T-helper 2 cell treated with Interferon-gamma antibody and Interleukin-4, amounts not matched to agents 5 μg/mL and 100 μg/mL, for 36 hours (primary cell): ENCODE data around the gene RLBP1.
A peak's percentile ranks its signal among the peaks of the same experiment; 100 is the strongest.

ENCODE experiments used
- DNase-seq: peaks from one replicate; pipeline ENCODE4 v3.0.0; 2021; ENCODE audit warnings: low spot score
- H3K27ac Mint-ChIP-seq: one replicate; pipeline ENCODE4 v1.8.0; 2021; ENCODE audit warnings: mild to moderate bottlenecking, mixed read lengths
- H3K27me3 Mint-ChIP-seq: one replicate; pipeline ENCODE4 v1.8.0; 2021; ENCODE audit warnings: low read depth, mixed read lengths
- H3K36me3 Mint-ChIP-seq: one replicate; pipeline ENCODE4 v1.8.0; 2021; ENCODE audit warnings: low read depth, mixed read lengths
- H3K4me1 Mint-ChIP-seq: one replicate; pipeline ENCODE4 v1.8.0; 2021; ENCODE audit warnings: low read depth, mixed read lengths
- H3K4me3 Mint-ChIP-seq: one replicate; pipeline ENCODE4 v1.8.0; 2022; ENCODE audit warnings: mild to moderate bottlenecking, moderate library complexity, mixed read lengths
- H3K9me3 Mint-ChIP-seq: one replicate; pipeline ENCODE4 v1.8.0; 2021; ENCODE audit warnings: mixed read lengths

RLBP1 gene

GRCh38 chr15:89198196-89198595 lies 23.2 kb downstream of the RLBP1 start:
- Mint-ChIP-seq H3K27me3 (no peaks in the 10 kb centered on the region), H3K9me3 (no peaks in the 10 kb centered on the region), H3K36me3 (peaks cover 39% of the 10 kb centered on the region), H3K4me1 (peaks cover 10% of the 10 kb centered on the region), H3K27ac (no peak overlapping the region), H3K4me3 (no peak overlapping the region)
- DNase-seq, result no peak

GRCh38 chr15:89197503-89197971 lies 23.8 kb downstream of the RLBP1 start:
- Mint-ChIP-seq H3K4me3 (no peak overlapping the region), H3K4me1 (peaks cover 16% of the 10 kb centered on the region), H3K36me3 (peaks cover 44% of the 10 kb centered on the region), H3K27me3 (no peaks in the 10 kb centered on the region), H3K27ac (peak overlapping the region; percentile 66), H3K9me3 (no peaks in the 10 kb centered on the region)
- peak; percentile 32 for DNase-seq

- Mint-ChIP-seq H3K27ac (peak overlapping the region; percentile 66), H3K9me3 (no peaks in the 10 kb centered on the region), H3K4me1 (peaks cover 22% of the 10 kb centered on the region), H3K27me3 (no peaks in the 10 kb centered on the region), H3K36me3 (peaks cover 46% of the 10 kb centered on the region), H3K4me3 (no peak overlapping the region)
- peak; percentile 48 for DNase-seq
Measured at GRCh38 chr15:89196994-89197393, 24.4 kb downstream of the RLBP1 start.

- Mint-ChIP-seq H3K4me1 (peaks cover 24% of the 10 kb centered on the region), H3K4me3 (no peak overlapping the region), H3K27ac (no peak overlapping the region), H3K36me3 (peaks cover 45% of the 10 kb centered on the region), H3K9me3 (no peaks in the 10 kb centered on the region), H3K27me3 (no peaks in the 10 kb centered on the region)
- DNase-seq, result no peak
Measured at GRCh38 chr15:89196241-89196640, 25.1 kb downstream of the RLBP1 start.

GRCh38 chr15:89195836-89196235 lies 25.5 kb downstream of the RLBP1 start:
- no peak overlapping the region for H3K4me3 Mint-ChIP-seq
- peaks cover 24% of the 10 kb centered on the region for H3K4me1 Mint-ChIP-seq
- peaks cover 47% of the 10 kb centered on the region for H3K36me3 Mint-ChIP-seq
- H3K27me3 Mint-ChIP-seq, result no peaks in the 10 kb centered on the region
- H3K27ac Mint-ChIP-seq, result no peak overlapping the region
- DNase-seq, result no peak
- H3K9me3 Mint-ChIP-seq, result no peaks in the 10 kb centered on the region

GRCh38 chr15:89194608-89195007 lies 26.8 kb downstream of the RLBP1 start:
- peaks cover 48% of the 10 kb centered on the region for H3K36me3 Mint-ChIP-seq

GRCh38 chr15:89192766-89193165 lies 28.6 kb downstream of the RLBP1 start:
- Mint-ChIP-seq H3K36me3 (peaks cover 55% of the 10 kb centered on the region), H3K27me3 (no peaks in the 10 kb centered on the region), H3K4me3 (no peak overlapping the region), H3K27ac (no peak overlapping the region), H3K9me3 (no peaks in the 10 kb centered on the region), H3K4me1 (peaks cover 24% of the 10 kb centered on the region)
- no peak for DNase-seq

More at GRCh38 chr15:89194608-89195007, 26.8 kb downstream of the RLBP1 start:
- Mint-ChIP-seq H3K27me3 (no peaks in the 10 kb centered on the region), H3K9me3 (no peaks in the 10 kb centered on the region), H3K27ac (no peak overlapping the region), H3K4me1 (peaks cover 26% of the 10 kb centered on the region), H3K4me3 (no peak overlapping the region)
- DNase-seq, result no peak

- Mint-ChIP-seq H3K4me3 (no peak overlapping the region), H3K27me3 (no peaks in the 10 kb centered on the region), H3K4me1 (peaks cover 20% of the 10 kb centered on the region), H3K27ac (no peak overlapping the region), H3K9me3 (no peaks in the 10 kb centered on the region), H3K36me3 (peaks cover 55% of the 10 kb centered on the region)
- no peak for DNase-seq
Measured at GRCh38 chr15:89192136-89192535, 29.2 kb downstream of the RLBP1 start.

GRCh38 chr15:89187986-89188514 lies 33.3 kb downstream of the RLBP1 start:
- H3K27me3 Mint-ChIP-seq, result no peaks in the 10 kb centered on the region
- peaks cover 45% of the 10 kb centered on the region for H3K36me3 Mint-ChIP-seq
- H3K9me3 Mint-ChIP-seq, result no peaks in the 10 kb centered on the region
- H3K4me3 Mint-ChIP-seq, result no peak overlapping the region
- DNase-seq, result no peak
- H3K4me1 Mint-ChIP-seq, result peaks cover 19% of the 10 kb centered on the region
- H3K27ac Mint-ChIP-seq, result no peak overlapping the region

GRCh38 chr15:89187301-89187985 lies 33.9 kb downstream of the RLBP1 start:
- DNase-seq, result no peak
- Mint-ChIP-seq H3K27ac (no peak overlapping the region), H3K36me3 (peaks cover 41% of the 10 kb centered on the region), H3K27me3 (no peaks in the 10 kb centered on the region), H3K4me3 (no peak overlapping the region), H3K4me1 (peaks cover 13% of the 10 kb centered on the region), H3K9me3 (no peaks in the 10 kb centered on the region)

- peaks cover 6% of the 10 kb centered on the region for H3K4me1 Mint-ChIP-seq
- H3K9me3 Mint-ChIP-seq, result no peaks in the 10 kb centered on the region
- peaks cover 36% of the 10 kb centered on the region for H3K36me3 Mint-ChIP-seq
- no peak for DNase-seq
- H3K27ac Mint-ChIP-seq, result no peak overlapping the region
- H3K27me3 Mint-ChIP-seq, result no peaks in the 10 kb centered on the region
- no peak overlapping the region for H3K4me3 Mint-ChIP-seq
Measured at GRCh38 chr15:89186803-89187202, 34.6 kb downstream of the RLBP1 start.

GRCh38 chr15:89184886-89185526 lies 36.4 kb downstream of the RLBP1 start:
- Mint-ChIP-seq H3K36me3 (peaks cover 30% of the 10 kb centered on the region), H3K27ac (no peak overlapping the region), H3K27me3 (no peaks in the 10 kb centered on the region), H3K9me3 (no peaks in the 10 kb centered on the region), H3K4me3 (no peak overlapping the region), H3K4me1 (peaks cover 5% of the 10 kb centered on the region)
- no peak for DNase-seq

GRCh38 chr15:89184357-89184756 lies 37.0 kb downstream of the RLBP1 start:
- Mint-ChIP-seq H3K36me3 (peaks cover 27% of the 10 kb centered on the region), H3K4me1 (peaks cover 7% of the 10 kb centered on the region), H3K27me3 (no peaks in the 10 kb centered on the region), H3K4me3 (no peak overlapping the region), H3K27ac (no peak overlapping the region), H3K9me3 (no peaks in the 10 kb centered on the region)
- DNase-seq, result no peak
